Trophoblast cell (in vitro differentiated cells and primary cell): ENCODE measurements around the gene AGTPBP1.

Experiments
- DNase-seq, 2 donors: peaks; one replicate each; pipeline ENCODE4 v3.0.0-alpha.2; 2016
- H2AFZ ChIP-seq: 2 replicates; pipeline ENCODE4 v1.6.1; 2013; ENCODE audit warnings: low read length, moderate library complexity, mild to moderate bottlenecking; ENCODE audit not compliant: insufficient read depth, poor library complexity
- H2AK5ac ChIP-seq: 2 replicates; pipeline ENCODE4 v1.6.1; 2013; ENCODE audit warnings: mild to moderate bottlenecking, low read length
- H2BK120ac ChIP-seq: 2 replicates; pipeline ENCODE4 v1.6.1; 2013; ENCODE audit warnings: low read length, mild to moderate bottlenecking, moderate library complexity; ENCODE audit not compliant: insufficient read depth, poor library complexity
- H2BK12ac ChIP-seq: 2 replicates; pipeline ENCODE4 v1.6.1; 2013; ENCODE audit warnings: mild to moderate bottlenecking, low read length, moderate library complexity
- H2BK5ac ChIP-seq: 2 replicates; pipeline ENCODE4 v1.6.1; 2013; ENCODE audit warnings: low read length, low read depth, moderate library complexity, mild to moderate bottlenecking; ENCODE audit not compliant: poor library complexity
- H3K14ac ChIP-seq: 2 replicates; pipeline ENCODE4 v1.6.1; 2013; ENCODE audit warnings: mild to moderate bottlenecking, low read length
- H3K18ac ChIP-seq: 2 replicates; pipeline ENCODE4 v1.6.1; 2013; ENCODE audit warnings: mild to moderate bottlenecking, low read length
- H3K23ac ChIP-seq: 2 replicates; pipeline ENCODE4 v1.6.1; 2013; ENCODE audit warnings: low read length
- H3K27ac ChIP-seq: 2 replicates; pipeline ENCODE4 v1.5.1; 2013; ENCODE audit warnings: low read depth, mild to moderate bottlenecking, inconsistent platforms, low read length, moderate library complexity
- H3K27me3 ChIP-seq: 2 replicates; pipeline ENCODE4 v1.6.1; 2013; ENCODE audit warnings: inconsistent platforms, mild to moderate bottlenecking, low read length, moderate library complexity; ENCODE audit not compliant: insufficient read depth
- H3K36me3 ChIP-seq, 2 experiments: 1 replicate in 1 of 2; 2 replicates in 1 of 2; pipeline ENCODE4 v1.6.1; 2013; ENCODE audit warnings: low read length in 2 of 2, mild to moderate bottlenecking in 2 of 2, moderate library complexity in 1 of 2; ENCODE audit not compliant: insufficient read depth in 2 of 2, control insufficient read depth in 1 of 2
- H3K4ac ChIP-seq: 2 replicates; pipeline ENCODE4 v1.6.1; 2013; ENCODE audit warnings: low read depth, mild to moderate bottlenecking, low read length, moderate library complexity
- H3K4me1 ChIP-seq, 2 experiments: 1 replicate in 1 of 2; 2 replicates in 1 of 2; pipeline ENCODE4 v1.6.1; 2013; ENCODE audit warnings: low read length in 2 of 2, mild to moderate bottlenecking in 2 of 2, moderate library complexity in 1 of 2; ENCODE audit not compliant: insufficient read depth in 2 of 2, control insufficient read depth in 1 of 2
- H3K4me2 ChIP-seq: 2 replicates; pipeline ENCODE4 v1.6.1; 2013; ENCODE audit warnings: inconsistent platforms, mild to moderate bottlenecking, low read length, moderate library complexity
- H3K4me3 ChIP-seq: 2 replicates; pipeline ENCODE4 v1.5.1; 2013; ENCODE audit warnings: mild to moderate bottlenecking, low read depth, low read length, inconsistent platforms
- H3K79me1 ChIP-seq: one replicate; pipeline ENCODE4 v1.6.1; 2013; ENCODE audit warnings: low read length
- H3K79me2 ChIP-seq: 2 replicates; pipeline ENCODE4 v1.6.1; 2013; ENCODE audit warnings: low read length, mild to moderate bottlenecking; ENCODE audit not compliant: control insufficient read depth, insufficient read depth, poor library complexity
- H3K9ac ChIP-seq: 2 replicates; pipeline ENCODE4 v1.6.1; 2013; ENCODE audit warnings: mild to moderate bottlenecking, low read length
- H3K9me3 ChIP-seq: 2 replicates; pipeline ENCODE4 v1.6.1; 2013; ENCODE audit warnings: low read depth, mild to moderate bottlenecking, control low read depth, inconsistent platforms, low read length; ENCODE audit not compliant: insufficient read depth
- H4K12ac ChIP-seq: 2 replicates; pipeline ENCODE4 v1.6.1; 2013; ENCODE audit warnings: low read depth, mild to moderate bottlenecking, low read length, moderate library complexity
- H4K8ac ChIP-seq: 2 replicates; pipeline ENCODE4 v1.6.1; 2013; ENCODE audit warnings: low read depth, mild to moderate bottlenecking, low read length, moderate library complexity
- H4K91ac ChIP-seq: one replicate; pipeline ENCODE4 v1.6.1; 2013; ENCODE audit warnings: low read depth, mild to moderate bottlenecking, low read length, moderate library complexity
- WGBS: extraction: QIAGEN DNeasy Blood & Tissue Kit; methylation state at CpG from one replicate; pipeline ENCODE4 v1.1.7; 2013; ENCODE audit warnings: missing lambda C conversion rate; ENCODE audit not compliant: insufficient read length, insufficient coverage; ENCODE audit errors: extremely low coverage; 5-methylcytosine and 5-hydroxymethylcytosine counted together

Gene AGTPBP1

DNA sequence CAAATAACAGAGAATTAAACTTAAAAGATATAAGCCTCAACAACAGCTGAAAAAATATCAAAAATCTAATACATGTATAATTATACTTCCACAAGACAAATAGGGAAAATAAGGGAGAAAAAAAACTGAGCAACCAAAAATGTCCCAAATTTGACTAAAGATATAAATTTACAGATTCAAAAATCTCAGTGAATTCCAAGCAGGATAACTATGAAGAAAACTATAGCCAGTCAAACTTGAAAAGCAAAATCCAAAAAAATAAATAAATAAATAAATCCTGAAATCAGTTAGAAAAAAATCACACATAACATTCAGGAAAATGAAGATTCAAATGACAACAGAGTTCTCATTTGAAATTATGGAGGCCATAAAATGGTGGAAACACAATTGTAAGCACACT, 56.7 kb downstream of the AGTPBP1 start:
- H2AFZ ChIP-seq = no peak overlapping the region
- H3K79me2 ChIP-seq = no peaks in the 10 kb centered on the region
- no peaks in the 10 kb centered on the region for H3K79me1 ChIP-seq
- H3K27me3 ChIP-seq = no peaks in the 10 kb centered on the region
- no peak overlapping the region for H3K18ac ChIP-seq
- H3K4me3 ChIP-seq = no peak overlapping the region
- no peak overlapping the region for H4K12ac ChIP-seq
- no peak overlapping the region for H2BK120ac ChIP-seq
- no peak for DNase-seq
- no peak overlapping the region for H4K8ac ChIP-seq
- H3K36me3 ChIP-seq = no peaks in the 10 kb centered on the region
- no peak overlapping the region for H3K23ac ChIP-seq
- no peak overlapping the region for H2AK5ac ChIP-seq
- H3K9ac ChIP-seq = no peak overlapping the region
- H3K4me1 ChIP-seq = no peaks in the 10 kb centered on the region
- H3K4ac ChIP-seq = no peak overlapping the region
- no peak overlapping the region for H2BK12ac ChIP-seq
- H3K4me2 ChIP-seq = no peak overlapping the region
- H3K9me3 ChIP-seq = no peaks in the 10 kb centered on the region
- H2BK5ac ChIP-seq = no peak overlapping the region
- no peak overlapping the region for H4K91ac ChIP-seq
- H3K27ac ChIP-seq = no peak overlapping the region
- H3K14ac ChIP-seq = no peak overlapping the region

DNA sequence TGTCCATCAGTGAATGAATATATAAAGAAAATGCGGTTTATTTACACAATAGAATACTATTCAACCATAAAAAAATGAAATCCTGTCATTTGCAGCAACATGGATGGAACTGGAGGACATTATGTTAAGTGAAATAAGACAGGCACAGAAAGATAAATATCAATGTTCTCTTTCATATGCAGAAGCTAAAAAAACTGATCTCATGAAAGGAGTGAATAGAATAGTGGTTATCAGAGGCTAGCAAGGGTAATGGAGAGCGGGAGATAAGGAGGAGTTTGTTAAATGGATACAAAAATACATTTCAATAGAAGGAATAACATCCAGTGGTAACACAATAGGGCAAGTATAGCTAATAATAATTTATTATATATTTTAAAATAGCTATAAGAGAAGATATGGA, 65.0 kb downstream of the AGTPBP1 start:
- Histone ChIP-seq H2BK5ac (no peak overlapping the region), H4K12ac (no peak overlapping the region), H3K36me3 (no peaks in the 10 kb centered on the region), H3K9me3 (no peaks in the 10 kb centered on the region), H3K79me1 (no peaks in the 10 kb centered on the region), H4K8ac (no peak overlapping the region), H3K4me3 (no peak overlapping the region), H3K4ac (no peak overlapping the region), H3K79me2 (no peaks in the 10 kb centered on the region), H3K23ac (no peak overlapping the region), H2BK120ac (no peak overlapping the region), H4K91ac (no peak overlapping the region), H2AFZ (no peak overlapping the region), H3K27ac (no peak overlapping the region), H3K18ac (no peak overlapping the region), H3K14ac (no peak overlapping the region), H3K4me1 (no peaks in the 10 kb centered on the region), H3K9ac (no peak overlapping the region), H2AK5ac (no peak overlapping the region), H2BK12ac (no peak overlapping the region), H3K27me3 (no peaks in the 10 kb centered on the region), H3K4me2 (no peak overlapping the region)
- WGBS = no CpG with 5 or more reads among the region's 2 CpGs
- DNase-seq = no peak

DNA sequence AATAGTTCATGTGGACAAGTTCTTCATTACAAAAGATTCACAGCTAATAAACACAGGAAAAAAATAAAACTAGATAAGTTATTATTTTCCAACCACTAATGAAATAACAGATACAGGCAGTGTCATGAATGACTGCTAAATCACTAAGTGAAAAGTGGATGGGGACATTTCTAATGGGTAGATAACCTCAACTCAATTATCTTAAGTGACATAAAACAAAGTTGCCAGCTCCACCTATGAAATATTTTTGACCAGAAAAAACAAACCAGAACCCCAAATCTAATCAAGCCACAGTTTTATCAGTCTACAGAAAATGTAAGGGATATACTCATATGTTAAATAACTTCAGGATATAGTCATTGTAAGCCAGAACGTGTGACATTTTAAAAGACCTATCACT, 74.4 kb downstream of the AGTPBP1 start:
- DNase-seq = no peak
- no peak overlapping the region for H2AFZ ChIP-seq
- no peak overlapping the region for H3K14ac ChIP-seq
- H4K12ac ChIP-seq = no peak overlapping the region
- WGBS = no CpG with 5 or more reads among the region's 1 CpG
- H3K9me3 ChIP-seq = no peaks in the 10 kb centered on the region
- H3K23ac ChIP-seq = no peak overlapping the region
- no peak overlapping the region for H3K9ac ChIP-seq
- H3K4ac ChIP-seq = no peak overlapping the region
- H3K27ac ChIP-seq = no peak overlapping the region
- H4K91ac ChIP-seq = no peak overlapping the region
- no peaks in the 10 kb centered on the region for H3K4me1 ChIP-seq
- no peak overlapping the region for H3K4me2 ChIP-seq
- no peak overlapping the region for H3K18ac ChIP-seq
- H2BK120ac ChIP-seq = no peak overlapping the region
- no peak overlapping the region for H2AK5ac ChIP-seq
- no peaks in the 10 kb centered on the region for H3K27me3 ChIP-seq
- H2BK12ac ChIP-seq = no peak overlapping the region
- no peak overlapping the region for H3K4me3 ChIP-seq
- H2BK5ac ChIP-seq = no peak overlapping the region
- no peaks in the 10 kb centered on the region for H3K36me3 ChIP-seq
- no peak overlapping the region for H4K8ac ChIP-seq
- no peaks in the 10 kb centered on the region for H3K79me2 ChIP-seq
- H3K79me1 ChIP-seq = no peaks in the 10 kb centered on the region

DNA sequence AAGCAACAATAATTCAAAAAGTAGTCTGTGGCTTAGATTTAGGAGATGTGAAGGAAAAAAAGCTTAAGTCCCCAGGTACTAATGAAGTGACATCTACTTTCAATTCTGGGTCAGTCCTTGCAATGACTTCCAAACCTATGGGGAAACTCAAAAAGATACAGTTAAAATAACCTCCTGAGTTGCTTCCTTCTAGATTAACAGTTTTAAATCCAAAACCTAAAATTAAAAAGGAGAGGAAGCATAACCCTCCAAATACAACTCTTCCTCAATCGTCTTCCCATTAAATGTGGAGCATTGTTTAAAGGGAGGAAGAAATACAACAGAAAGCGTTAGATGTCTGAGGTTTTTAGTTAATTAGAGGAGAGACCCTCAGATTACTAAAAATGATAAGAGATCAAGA, 75.7 kb downstream of the AGTPBP1 start:
- Histone ChIP-seq H3K23ac (no peak overlapping the region), H3K4me2 (no peak overlapping the region), H3K9ac (no peak overlapping the region), H3K79me2 (no peaks in the 10 kb centered on the region), H3K4me3 (no peak overlapping the region), H2AK5ac (no peak overlapping the region), H2BK120ac (no peak overlapping the region), H3K79me1 (no peaks in the 10 kb centered on the region), H3K36me3 (no peaks in the 10 kb centered on the region), H4K12ac (no peak overlapping the region), H3K4ac (no peak overlapping the region), H3K27me3 (no peaks in the 10 kb centered on the region), H2AFZ (no peak overlapping the region), H3K14ac (no peak overlapping the region), H4K8ac (no peak overlapping the region), H3K27ac (no peak overlapping the region), H4K91ac (no peak overlapping the region), H3K4me1 (no peaks in the 10 kb centered on the region), H2BK5ac (no peak overlapping the region), H2BK12ac (no peak overlapping the region), H3K18ac (no peak overlapping the region), H3K9me3 (no peaks in the 10 kb centered on the region)
- no peak for DNase-seq
- WGBS = no CpG with 5 or more reads among the region's 2 CpGs

DNA sequence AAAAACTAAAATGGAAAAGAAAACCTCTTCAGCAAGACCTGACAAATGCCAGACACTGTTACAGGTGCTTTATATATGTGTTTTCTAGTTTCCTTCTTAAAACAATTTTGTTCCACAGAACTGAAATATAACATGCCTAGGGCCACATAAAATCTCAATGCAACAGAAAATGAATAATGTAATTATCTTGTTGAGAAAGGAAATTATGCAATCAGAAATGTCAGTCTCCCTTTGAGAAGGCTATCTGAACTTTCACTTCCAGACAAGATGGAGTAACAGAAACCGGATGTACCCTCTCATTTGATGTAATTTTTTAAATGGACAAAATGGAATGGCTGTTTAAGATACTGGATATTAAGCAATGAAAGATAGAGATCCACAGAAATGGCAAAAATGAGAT, 79.2 kb downstream of the AGTPBP1 start:
- Histone ChIP-seq H3K18ac (no peak overlapping the region), H2AK5ac (no peak overlapping the region), H3K23ac (no peak overlapping the region), H4K91ac (no peak overlapping the region), H3K9ac (no peak overlapping the region), H3K4me3 (no peak overlapping the region), H2AFZ (no peak overlapping the region), H3K27me3 (no peaks in the 10 kb centered on the region), H4K8ac (no peak overlapping the region), H3K27ac (no peak overlapping the region), H3K79me1 (no peaks in the 10 kb centered on the region), H2BK12ac (no peak overlapping the region), H3K4me1 (no peaks in the 10 kb centered on the region), H2BK120ac (no peak overlapping the region), H3K79me2 (no peaks in the 10 kb centered on the region), H3K4ac (no peak overlapping the region), H4K12ac (no peak overlapping the region), H3K4me2 (no peak overlapping the region), H3K14ac (no peak overlapping the region), H3K36me3 (no peaks in the 10 kb centered on the region), H3K9me3 (no peaks in the 10 kb centered on the region), H2BK5ac (no peak overlapping the region)
- no CpG with 5 or more reads among the region's 1 CpG for WGBS
- no peak for DNase-seq
